Measurements from ENCODE around the gene C10orf62.

DNA sequence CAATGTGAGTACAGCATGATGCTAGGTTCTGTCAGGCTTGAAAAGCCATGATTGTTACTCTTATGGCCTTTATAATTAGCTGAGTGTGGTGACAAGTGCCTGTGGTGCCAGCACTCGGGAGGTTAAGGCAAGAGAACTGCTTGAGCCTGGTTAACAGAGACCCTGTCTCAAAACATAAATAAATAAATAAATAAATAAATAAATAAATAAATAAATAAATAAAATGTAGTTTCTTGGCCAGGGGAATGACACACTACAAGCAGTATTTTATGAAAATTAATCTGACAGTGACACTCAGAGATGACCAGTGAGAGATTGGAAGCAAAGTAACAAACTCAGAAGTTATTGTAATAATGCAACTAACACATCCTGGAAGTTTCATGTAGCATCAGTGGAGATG is 46.1 kb downstream of the C10orf62 start:
- TF ChIP-seq, protein P1, sequence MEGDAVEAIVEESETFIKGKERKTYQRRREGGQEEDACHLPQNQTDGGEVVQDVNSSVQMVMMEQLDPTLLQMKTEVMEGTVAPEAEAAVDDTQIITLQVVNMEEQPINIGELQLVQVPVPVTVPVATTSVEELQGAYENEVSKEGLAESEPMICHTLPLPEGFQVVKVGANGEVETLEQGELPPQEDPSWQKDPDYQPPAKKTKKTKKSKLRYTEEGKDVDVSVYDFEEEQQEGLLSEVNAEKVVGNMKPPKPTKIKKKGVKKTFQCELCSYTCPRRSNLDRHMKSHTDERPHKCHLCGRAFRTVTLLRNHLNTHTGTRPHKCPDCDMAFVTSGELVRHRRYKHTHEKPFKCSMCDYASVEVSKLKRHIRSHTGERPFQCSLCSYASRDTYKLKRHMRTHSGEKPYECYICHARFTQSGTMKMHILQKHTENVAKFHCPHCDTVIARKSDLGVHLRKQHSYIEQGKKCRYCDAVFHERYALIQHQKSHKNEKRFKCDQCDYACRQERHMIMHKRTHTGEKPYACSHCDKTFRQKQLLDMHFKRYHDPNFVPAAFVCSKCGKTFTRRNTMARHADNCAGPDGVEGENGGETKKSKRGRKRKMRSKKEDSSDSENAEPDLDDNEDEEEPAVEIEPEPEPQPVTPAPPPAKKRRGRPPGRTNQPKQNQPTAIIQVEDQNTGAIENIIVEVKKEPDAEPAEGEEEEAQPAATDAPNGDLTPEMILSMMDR (tag by site-specific recombination; IDR thresholded peaks at IDR 0.05): no peak
- TF ChIP-seq GLI4 (tag by site-specific recombination; IDR thresholded peaks at IDR 0.05) (no peak), ZFP37 (tag by site-specific recombination; IDR thresholded peaks at IDR 0.05) (peak; percentile 82; the same call in 1 of the 2 replicates), TRIM28 (IDR thresholded peaks at IDR 0.05; ENCODE audit: borderline replicate concordance, low read length) (no peak), ZNF416 (tag by site-specific recombination; IDR thresholded peaks at IDR 0.05) (no peak), GLIS1 (tag by site-specific recombination; IDR thresholded peaks at IDR 0.05) (no peak), SP2 (tag by site-specific recombination; IDR thresholded peaks at IDR 0.05) (no peak)
- TF ChIP-seq, protein P2, sequence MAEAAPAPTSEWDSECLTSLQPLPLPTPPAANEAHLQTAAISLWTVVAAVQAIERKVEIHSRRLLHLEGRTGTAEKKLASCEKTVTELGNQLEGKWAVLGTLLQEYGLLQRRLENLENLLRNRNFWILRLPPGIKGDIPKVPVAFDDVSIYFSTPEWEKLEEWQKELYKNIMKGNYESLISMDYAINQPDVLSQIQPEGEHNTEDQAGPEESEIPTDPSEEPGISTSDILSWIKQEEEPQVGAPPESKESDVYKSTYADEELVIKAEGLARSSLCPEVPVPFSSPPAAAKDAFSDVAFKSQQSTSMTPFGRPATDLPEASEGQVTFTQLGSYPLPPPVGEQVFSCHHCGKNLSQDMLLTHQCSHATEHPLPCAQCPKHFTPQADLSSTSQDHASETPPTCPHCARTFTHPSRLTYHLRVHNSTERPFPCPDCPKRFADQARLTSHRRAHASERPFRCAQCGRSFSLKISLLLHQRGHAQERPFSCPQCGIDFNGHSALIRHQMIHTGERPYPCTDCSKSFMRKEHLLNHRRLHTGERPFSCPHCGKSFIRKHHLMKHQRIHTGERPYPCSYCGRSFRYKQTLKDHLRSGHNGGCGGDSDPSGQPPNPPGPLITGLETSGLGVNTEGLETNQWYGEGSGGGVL (tag by site-specific recombination; IDR thresholded peaks at IDR 0.05): no peak
- TF ChIP-seq, protein P3, sequence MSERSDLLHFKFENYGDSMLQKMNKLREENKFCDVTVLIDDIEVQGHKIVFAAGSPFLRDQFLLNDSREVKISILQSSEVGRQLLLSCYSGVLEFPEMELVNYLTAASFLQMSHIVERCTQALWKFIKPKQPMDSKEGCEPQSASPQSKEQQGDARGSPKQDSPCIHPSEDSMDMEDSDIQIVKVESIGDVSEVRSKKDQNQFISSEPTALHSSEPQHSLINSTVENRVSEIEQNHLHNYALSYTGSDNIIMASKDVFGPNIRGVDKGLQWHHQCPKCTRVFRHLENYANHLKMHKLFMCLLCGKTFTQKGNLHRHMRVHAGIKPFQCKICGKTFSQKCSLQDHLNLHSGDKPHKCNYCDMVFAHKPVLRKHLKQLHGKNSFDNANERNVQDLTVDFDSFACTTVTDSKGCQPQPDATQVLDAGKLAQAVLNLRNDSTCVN (tag by site-specific recombination; optimal IDR thresholded peaks at IDR 0.05): no peak

All from HEK293 (cell line).